ENCODE data around the gene PNPLA1.

Gene PNPLA1

DNA sequence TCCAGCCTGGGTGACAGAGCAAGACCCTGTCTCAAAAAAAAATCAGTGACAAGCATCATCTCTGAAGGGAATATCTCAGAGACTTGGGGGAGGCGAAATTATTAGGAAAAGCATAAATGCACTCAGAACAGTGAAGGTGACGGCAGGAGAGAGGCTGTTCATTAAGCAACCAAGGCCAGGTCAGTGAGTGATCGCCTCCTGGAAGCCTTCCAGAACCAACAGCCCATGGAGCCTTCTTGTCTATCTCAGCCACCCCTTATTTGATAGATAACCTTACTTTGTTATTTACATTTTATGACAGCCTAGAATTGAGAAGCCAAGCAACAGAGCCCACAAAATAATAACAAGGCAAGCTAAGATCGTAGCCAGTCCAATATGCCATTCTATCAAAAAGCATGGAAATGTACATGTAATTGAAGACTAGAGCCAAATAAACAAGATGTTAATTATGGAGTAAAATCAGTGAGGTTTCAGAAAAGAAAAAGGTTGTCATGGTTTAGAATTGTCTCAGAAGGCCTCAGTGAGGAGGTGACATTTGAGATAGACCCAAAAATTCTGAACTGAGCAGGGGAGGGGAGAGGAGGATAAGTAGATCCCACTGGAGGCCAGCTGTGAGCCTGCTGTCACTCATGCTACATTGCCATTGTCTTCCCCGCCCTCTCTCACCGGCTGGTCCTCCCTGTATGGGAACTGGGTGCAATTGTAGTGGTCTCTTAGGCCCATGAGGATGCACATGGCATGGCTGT, 49.0 kb downstream of the PNPLA1 start:
- no peak for DNase-seq

GRCh38 chr6:36319436-36319762, 49.5 kb downstream of the PNPLA1 start:
- no peak for DNase-seq

GRCh38 chr6:36319821-36320220, 50.0 kb downstream of the PNPLA1 start:
- no peak for DNase-seq

- DNase-seq, result no peak
Observed at GRCh38 chr6:36320475-36320874, 50.6 kb downstream of the PNPLA1 start.

DNA sequence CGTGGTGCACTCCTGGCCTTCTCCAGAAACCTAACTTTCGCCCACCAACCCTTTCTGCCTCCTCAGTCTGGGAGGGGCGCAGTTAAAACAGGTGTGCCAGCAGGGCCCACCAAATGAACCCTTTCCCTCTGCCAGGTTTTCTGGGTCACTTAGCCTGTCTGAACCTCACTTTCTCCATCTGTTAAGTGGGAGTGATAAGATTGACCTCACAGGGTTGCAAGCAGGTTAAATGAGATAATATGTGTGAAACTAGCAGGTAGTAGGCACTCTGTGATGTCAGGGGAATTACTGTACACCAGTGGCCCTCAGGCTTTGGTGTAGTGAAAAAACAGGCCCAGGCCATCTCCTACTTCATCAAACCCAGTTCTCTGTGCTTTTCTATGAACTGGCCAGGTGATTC, 52.7 kb downstream of the PNPLA1 start:
- no peak for DNase-seq

GRCh38 chr6:36323062-36323461, 53.2 kb downstream of the PNPLA1 start:
- no peak for DNase-seq

GRCh38 chr6:36324191-36324590, 54.3 kb downstream of the PNPLA1 start:
- DNase-seq, result no peak

DNA sequence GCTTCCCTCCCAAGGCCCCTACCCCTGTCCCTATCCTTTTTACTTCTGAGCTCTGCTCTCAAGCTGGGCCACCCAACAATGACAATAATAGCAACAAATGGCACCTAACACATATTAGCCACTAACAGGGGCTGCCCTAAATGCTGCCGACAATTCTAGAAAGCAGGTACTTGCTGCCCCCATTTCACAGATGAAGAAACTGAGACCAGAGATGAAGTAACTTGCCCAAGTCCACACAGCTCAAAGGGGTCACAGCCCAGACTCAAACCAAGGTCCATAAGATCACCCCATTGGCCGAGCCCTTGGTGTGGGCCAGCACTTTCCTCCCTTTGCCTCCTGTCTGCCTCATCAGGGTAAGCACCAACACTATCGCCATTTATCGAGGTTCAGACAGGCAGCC, 54.9 kb downstream of the PNPLA1 start:
- DNase-seq, result no peak

DNA sequence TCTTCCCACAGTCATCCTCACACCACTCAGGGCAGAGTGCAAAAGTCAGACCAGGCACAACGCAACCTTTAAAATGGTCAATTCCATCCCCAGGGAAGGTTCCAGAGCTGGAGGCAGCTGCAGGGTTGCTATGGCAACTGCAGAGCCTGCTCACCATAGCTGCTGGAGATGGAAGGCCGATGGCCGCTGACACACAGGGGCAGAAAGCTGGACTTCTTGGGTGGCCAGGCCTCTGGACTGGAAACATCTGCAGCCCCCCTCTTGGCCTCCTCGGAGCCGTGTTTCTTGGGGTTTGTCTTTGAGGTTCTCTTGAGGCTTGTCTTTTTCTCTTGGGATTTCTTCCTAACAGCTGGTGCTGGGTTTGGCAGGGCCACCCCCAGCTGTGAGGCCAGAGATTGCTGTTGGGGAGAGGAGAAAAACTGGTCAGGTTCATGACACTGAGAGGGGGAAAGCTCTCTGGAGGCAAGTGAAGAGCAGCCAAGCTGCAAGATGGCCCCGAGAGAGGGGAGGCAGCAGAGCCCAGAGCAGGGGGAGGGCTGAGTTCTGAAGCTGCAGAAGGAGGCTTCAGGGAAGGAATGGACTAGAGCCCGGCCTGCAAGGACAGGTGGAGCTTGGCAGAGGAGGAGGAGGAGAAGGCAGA, 56.6 kb downstream of the PNPLA1 start:
- DNase-seq, result no peak

- no peak for DNase-seq
Observed at GRCh38 chr6:36327226-36327918, 57.5 kb downstream of the PNPLA1 start.

DNA sequence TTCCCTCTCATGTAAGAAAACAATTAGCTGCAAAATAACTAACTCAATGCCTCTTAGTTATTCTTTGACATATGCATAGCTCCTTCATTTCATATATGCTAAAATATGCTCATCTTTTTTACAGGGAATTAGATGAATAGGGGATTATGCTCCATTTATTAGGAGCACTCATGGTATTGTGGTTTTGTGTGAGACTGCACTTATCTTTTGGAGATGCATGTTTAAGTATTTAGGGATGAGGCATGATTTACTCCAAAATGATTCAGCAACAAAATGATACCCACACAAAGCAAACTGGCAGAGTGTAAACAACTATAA, 58.0 kb downstream of the PNPLA1 start:
- no peak for DNase-seq

DNA sequence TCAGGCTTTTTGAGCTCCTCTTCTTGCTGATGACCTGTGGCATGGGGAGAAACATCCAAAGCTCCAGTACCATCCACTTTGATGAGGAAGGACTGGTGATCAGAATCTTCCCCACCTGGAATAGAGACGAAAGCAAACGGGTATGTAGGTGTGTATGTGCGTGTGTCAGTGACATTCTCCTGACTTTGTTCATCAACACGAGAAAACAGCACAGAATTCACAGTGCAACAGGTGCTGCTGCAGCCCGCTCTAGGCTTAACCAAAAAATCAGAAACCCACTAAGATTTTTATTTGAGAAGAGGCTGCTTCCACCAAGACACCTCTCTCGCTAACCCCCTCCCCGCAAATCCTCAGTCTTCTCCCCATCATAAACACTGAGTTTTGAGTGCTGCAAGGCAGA, 58.7 kb downstream of the PNPLA1 start:
- DNase-seq, result no peak

DNA sequence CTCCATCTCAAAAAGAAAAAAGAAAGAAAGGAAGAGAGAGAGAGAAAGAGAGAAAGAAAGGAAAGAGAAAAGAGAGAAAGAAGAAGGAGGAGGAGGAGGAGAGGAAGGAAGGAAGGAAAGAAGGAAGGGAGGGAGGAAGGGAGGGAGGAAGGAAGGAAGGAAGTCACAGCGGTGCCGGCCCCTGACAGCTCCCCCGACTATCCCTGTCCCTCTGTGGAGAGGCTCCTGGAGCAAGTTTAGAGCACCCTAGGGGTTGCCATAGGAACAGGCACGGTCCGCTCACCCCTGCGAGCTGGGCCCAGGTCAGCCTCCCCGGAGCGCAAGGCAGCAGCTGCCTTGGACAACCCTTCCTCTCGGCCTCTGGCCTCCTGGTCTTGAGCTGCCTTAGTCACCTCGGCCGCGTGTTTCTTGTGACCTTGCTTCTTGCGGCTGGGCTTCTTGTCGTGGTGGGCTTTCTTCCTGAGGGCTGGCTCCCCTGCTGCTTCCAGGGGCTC, 60.0 kb downstream of the PNPLA1 start:
- DNase-seq, result no peak

GRCh38 chr6:36330366-36330765, 60.5 kb downstream of the PNPLA1 start:
- DNase-seq, result no peak

GRCh38 chr6:36331381-36331780, 61.5 kb downstream of the PNPLA1 start:
- DNase-seq, result no peak

DNA sequence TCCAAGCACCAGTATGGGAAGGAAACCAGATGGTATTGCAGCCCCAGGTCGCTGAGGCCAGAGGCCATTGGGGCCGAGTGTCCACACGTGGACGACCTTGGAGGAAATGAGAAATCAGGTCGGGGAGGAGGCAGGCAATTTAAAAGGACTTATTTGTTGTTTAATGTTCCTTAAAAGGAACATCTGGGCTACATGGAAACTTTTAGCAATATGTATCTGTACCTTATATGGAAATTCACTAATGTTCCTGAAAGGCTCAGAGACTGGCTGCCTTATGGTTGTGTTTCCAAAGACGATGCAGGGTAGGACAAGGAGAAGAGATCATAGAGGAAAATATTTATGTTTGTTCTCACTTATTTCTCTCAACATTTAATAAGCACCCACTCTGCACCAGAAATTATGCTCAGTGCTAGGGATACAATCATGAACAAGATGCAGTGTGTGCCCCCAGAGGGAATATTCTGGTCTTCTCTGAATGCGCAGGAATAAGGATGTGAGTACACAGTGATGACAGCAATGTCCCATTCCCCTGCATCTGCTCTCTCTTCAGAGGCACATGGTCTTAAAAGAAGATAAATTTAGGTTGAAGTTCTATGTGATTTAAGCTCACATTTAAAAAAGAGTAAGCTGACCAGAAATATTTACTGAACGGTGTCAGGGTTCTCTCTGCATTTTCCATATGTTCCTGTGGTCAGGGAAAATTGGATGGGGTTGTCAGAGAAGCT, 63.5 kb downstream of the PNPLA1 start:
- no peak for DNase-seq

GRCh38 chr6:36333931-36334725, 64.3 kb downstream of the PNPLA1 start:
- no peak for DNase-seq

- DNase-seq, result no peak
Observed at GRCh38 chr6:36334832-36335459, 65.1 kb downstream of the PNPLA1 start.

- no peak for DNase-seq
Observed at GRCh38 chr6:36335465-36336207, 65.8 kb downstream of the PNPLA1 start.

GRCh38 chr6:36336208-36336710, 66.4 kb downstream of the PNPLA1 start:
- no peak for DNase-seq

DNA sequence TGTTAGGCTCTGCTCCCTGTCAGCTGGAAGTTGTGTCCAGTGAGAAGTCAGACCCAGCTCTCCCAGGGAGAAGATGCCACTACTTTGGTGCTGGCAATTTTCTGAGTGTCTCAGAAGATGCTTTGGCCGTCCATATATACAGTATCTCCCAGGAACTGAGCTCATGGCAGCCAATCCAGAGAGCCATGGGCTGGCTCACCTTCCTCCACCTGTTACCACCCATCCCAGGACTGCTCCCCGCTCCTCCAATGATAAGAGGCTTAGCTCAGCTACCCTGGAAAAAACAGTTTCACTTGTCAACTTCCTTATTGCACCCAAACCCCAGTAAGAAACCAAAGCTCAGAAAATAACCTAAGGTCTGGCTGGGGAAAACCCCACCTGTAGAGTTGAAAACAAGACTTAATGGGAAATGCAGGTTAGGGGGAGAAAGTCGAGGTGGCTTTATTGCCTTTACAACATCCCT, 67.0 kb downstream of the PNPLA1 start, which contains the start of gene BNIP5:
BNIP5 (minus strand) TSS at position 110 of the 463 bp plus-strand sequence. CDS start 6,198 bp downstream, outside the sequence.
- DNase-seq, result no peak

Data from activated CD8-positive, alpha-beta memory T cell treated with anti-CD3 and anti-CD28 coated beads, Interleukin-2, amount 50 U/mL, for 48 hours (primary cell).